Measurements from ENCODE around the gene MACF1.

Gene MACF1

DNA sequence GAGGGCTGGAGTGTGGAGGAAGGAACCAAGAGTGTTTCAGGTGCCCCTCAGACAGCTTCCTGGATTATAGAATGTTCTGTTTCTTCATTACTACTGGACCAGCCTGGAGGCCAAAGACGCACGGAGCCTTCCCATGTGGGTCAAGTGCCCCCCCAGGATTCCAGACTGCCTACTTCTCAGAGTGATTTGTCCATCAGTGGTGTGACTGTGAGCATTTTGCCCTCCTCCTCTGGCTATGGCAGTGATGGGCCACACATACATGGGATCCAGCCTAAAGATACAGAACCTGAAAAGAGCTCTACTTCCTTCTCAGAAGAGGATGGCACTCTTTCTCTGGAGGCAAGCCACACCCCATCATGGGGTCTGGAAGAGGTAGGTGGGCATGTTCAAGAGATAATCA lies 64.9 kb downstream of the MACF1 start:
- H3K4me3 ChIP-seq (ENCODE audit: control insufficient read depth in 1 of 7, extremely low read depth in 1 of 7, insufficient read depth in 4 of 7, low read depth in 2 of 7, low read length in 6 of 7) = no peak overlapping the region
- CTCF ChIA-PET = interaction anchor here (0.7 to 3.7 kb wide), 3 partner anchors 65 to 171 kb away, joined by 3 to 20 read pairs (median 14); partner anchors contain the start of gene MACF1
- no peaks in the 10 kb centered on the region for H3K9me3 ChIP-seq (ENCODE audit: control extremely low read depth in 1 of 5, control insufficient read depth in 4 of 5, insufficient read depth in 2 of 5, low read depth in 1 of 5, low read length in 4 of 5)
- POLR2A ChIA-PET = interaction anchor here (0.9 kb wide), 1 partner anchor 90 kb away, joined by 3 read pairs; no protein-coding TSS in a partner anchor
- no peaks in the 10 kb centered on the region for H3K27me3 ChIP-seq (replicated peaks in 2 of 5; ENCODE audit: control insufficient read depth in 4 of 5, insufficient read depth in 5 of 5, low read length in 4 of 5)
- DNase-seq = no peak
- 100% methylated on average over 2 of the region's 2 CpGs for WGBS (ENCODE audit: insufficient coverage)
- no peak overlapping the region for H3K27ac ChIP-seq (ENCODE audit: insufficient read depth in 1 of 2, low read depth in 1 of 2, low read length in 2 of 2, poor library complexity in 1 of 2, severe bottlenecking in 2 of 2)
- peaks cover 5 to 36% (median 12%) of the 10 kb centered on the region in 4 experiments for H3K36me3 ChIP-seq (ENCODE audit: control insufficient read depth in 4 of 4, insufficient read depth in 4 of 4, low read length in 3 of 4)
- H3K4me1 ChIP-seq (ENCODE audit: control extremely low read depth in 1 of 4, control insufficient read depth in 4 of 4, insufficient read depth in 4 of 4, low read length in 3 of 4) = peaks cover 6 to 37% (median 13%) of the 10 kb centered on the region in 4 experiments

DNA sequence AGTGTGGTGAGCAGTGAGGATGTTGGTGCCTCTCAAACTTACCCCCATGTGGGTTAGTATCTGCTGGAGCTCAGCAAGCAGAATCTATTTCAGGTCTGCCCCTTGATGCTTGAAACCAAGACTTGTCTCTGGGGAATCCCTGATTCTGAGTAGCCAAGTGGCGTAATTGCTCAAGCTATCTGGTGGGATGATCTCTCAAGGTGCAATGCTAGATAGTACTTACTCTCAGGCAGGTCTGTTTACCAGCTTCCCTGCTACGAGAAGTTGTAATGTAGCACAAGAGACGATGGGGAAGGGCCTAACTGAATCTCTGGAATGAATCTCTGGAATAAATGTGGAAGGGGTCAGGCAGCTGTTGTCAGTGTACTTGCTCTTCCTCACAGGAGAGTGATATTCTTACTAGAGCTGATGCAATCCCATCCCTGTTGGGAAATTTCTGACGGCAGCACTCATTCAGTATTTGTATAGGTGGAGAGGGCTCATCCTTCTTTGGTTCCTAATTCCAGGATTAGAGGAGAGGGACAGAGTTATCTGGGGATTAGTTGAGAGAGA lies 65.4 kb downstream of the MACF1 start:
- DNase-seq = peak; percentile 8 to 66 (median 48)
- no peaks in the 10 kb centered on the region for H3K27me3 ChIP-seq (replicated peaks in 2 of 5; ENCODE audit: control insufficient read depth in 4 of 5, insufficient read depth in 5 of 5, low read length in 4 of 5)
- peak overlapping the region in 1 of 2 experiments; percentile 12 for H3K27ac ChIP-seq (ENCODE audit: insufficient read depth in 1 of 2, low read depth in 1 of 2, low read length in 2 of 2, poor library complexity in 1 of 2, severe bottlenecking in 2 of 2)
- POLR2A ChIA-PET = interaction anchor here (0.9 kb wide), 1 partner anchor 91 kb away, joined by 3 read pairs; no protein-coding TSS in a partner anchor
- no peak overlapping the region for H3K4me3 ChIP-seq (ENCODE audit: control insufficient read depth in 1 of 7, extremely low read depth in 1 of 7, insufficient read depth in 4 of 7, low read depth in 2 of 7, low read length in 6 of 7)
- CTCF ChIA-PET = interaction anchor here (0.7 to 3.7 kb wide), 3 partner anchors 65 to 171 kb away, joined by 3 to 20 read pairs (median 14); partner anchors contain the start of gene MACF1
- H3K4me1 ChIP-seq (ENCODE audit: control extremely low read depth in 1 of 4, control insufficient read depth in 4 of 4, insufficient read depth in 4 of 4, low read length in 3 of 4) = peaks cover 6 to 37% (median 13%) of the 10 kb centered on the region in 4 experiments
- H3K36me3 ChIP-seq (ENCODE audit: control insufficient read depth in 4 of 4, insufficient read depth in 4 of 4, low read length in 3 of 4) = peaks cover 5 to 36% (median 12%) of the 10 kb centered on the region in 4 experiments
- WGBS (ENCODE audit: insufficient coverage) = 91% methylated on average over 4 of the region's 4 CpGs
- no peaks in the 10 kb centered on the region for H3K9me3 ChIP-seq (ENCODE audit: control extremely low read depth in 1 of 5, control insufficient read depth in 4 of 5, insufficient read depth in 2 of 5, low read depth in 1 of 5, low read length in 4 of 5)

- no peak for DNase-seq
- POLR2A ChIA-PET = no interaction called here
- peaks cover 6 to 36% (median 13%) of the 10 kb centered on the region in 4 experiments for H3K4me1 ChIP-seq (ENCODE audit: control extremely low read depth in 1 of 4, control insufficient read depth in 4 of 4, insufficient read depth in 4 of 4, low read length in 3 of 4)
- H3K27me3 ChIP-seq (replicated peaks in 2 of 5; ENCODE audit: control insufficient read depth in 4 of 5, insufficient read depth in 5 of 5, low read length in 4 of 5) = no peaks in the 10 kb centered on the region
- H3K9me3 ChIP-seq (ENCODE audit: control extremely low read depth in 1 of 5, control insufficient read depth in 4 of 5, insufficient read depth in 2 of 5, low read depth in 1 of 5, low read length in 4 of 5) = no peaks in the 10 kb centered on the region
- peak overlapping the region in 1 of 2 experiments; percentile 12 for H3K27ac ChIP-seq (ENCODE audit: insufficient read depth in 1 of 2, low read depth in 1 of 2, low read length in 2 of 2, poor library complexity in 1 of 2, severe bottlenecking in 2 of 2)
- peaks cover 5 to 33% (median 12%) of the 10 kb centered on the region in 4 experiments for H3K36me3 ChIP-seq (ENCODE audit: control insufficient read depth in 4 of 4, insufficient read depth in 4 of 4, low read length in 3 of 4)
- CTCF ChIA-PET = interaction anchor here (3.5 to 3.7 kb wide), 2 partner anchors 78 to 172 kb away, joined by 14 to 20 read pairs; no protein-coding TSS in a partner anchor
- H3K4me3 ChIP-seq (ENCODE audit: control insufficient read depth in 1 of 7, extremely low read depth in 1 of 7, insufficient read depth in 4 of 7, low read depth in 2 of 7, low read length in 6 of 7) = no peak overlapping the region
Observed at GRCh38 chr1:39270368-39270767, 65.9 kb downstream of the MACF1 start.

GRCh38 chr1:39272027-39272797 lies 67.7 kb downstream of the MACF1 start:
- ChIA-PET CTCF (interaction anchor here (0.7 to 1.4 kb wide), 4 partner anchors 7 to 172 kb away, joined by 3 to 8 read pairs (median 3); no protein-coding TSS in a partner anchor), POLR2A (interaction anchor here (0.6 kb wide), 1 partner anchor 86 kb away, joined by 3 read pairs; no protein-coding TSS in a partner anchor)
- Histone ChIP-seq H3K9me3 (ENCODE audit: control extremely low read depth in 1 of 5, control insufficient read depth in 4 of 5, insufficient read depth in 2 of 5, low read depth in 1 of 5, low read length in 4 of 5) (no peaks in the 10 kb centered on the region), H3K36me3 (ENCODE audit: control insufficient read depth in 4 of 4, insufficient read depth in 4 of 4, low read length in 3 of 4) (peaks cover 5 to 35% (median 12%) of the 10 kb centered on the region in 4 experiments), H3K27ac (ENCODE audit: insufficient read depth in 1 of 2, low read depth in 1 of 2, low read length in 2 of 2, poor library complexity in 1 of 2, severe bottlenecking in 2 of 2) (peak overlapping the region in 1 of 2 experiments; percentile 51), H3K4me1 (ENCODE audit: control extremely low read depth in 1 of 4, control insufficient read depth in 4 of 4, insufficient read depth in 4 of 4, low read length in 3 of 4) (peaks cover 0 to 18% (median 6%) of the 10 kb centered on the region in 4 experiments), H3K4me3 (ENCODE audit: control insufficient read depth in 1 of 7, extremely low read depth in 1 of 7, insufficient read depth in 4 of 7, low read depth in 2 of 7, low read length in 6 of 7) (no peak overlapping the region), H3K27me3 (replicated peaks in 2 of 5; ENCODE audit: control insufficient read depth in 4 of 5, insufficient read depth in 5 of 5, low read length in 4 of 5) (no peaks in the 10 kb centered on the region)
- 80% methylated on average over 2 of the region's 3 CpGs for WGBS (ENCODE audit: insufficient coverage)
- no peak for DNase-seq

- H3K4me3 ChIP-seq (ENCODE audit: control insufficient read depth in 1 of 7, extremely low read depth in 1 of 7, insufficient read depth in 4 of 7, low read depth in 2 of 7, low read length in 6 of 7) = no peak overlapping the region
- DNase-seq = no peak
- ChIA-PET CTCF (interaction anchor here (0.7 to 1.4 kb wide), 4 partner anchors 8 to 173 kb away, joined by 3 to 8 read pairs (median 3); no protein-coding TSS in a partner anchor), POLR2A (no interaction called here)
- peaks cover 5 to 38% (median 13%) of the 10 kb centered on the region in 4 experiments for H3K36me3 ChIP-seq (ENCODE audit: control insufficient read depth in 4 of 4, insufficient read depth in 4 of 4, low read length in 3 of 4)
- H3K27me3 ChIP-seq (replicated peaks in 2 of 5; ENCODE audit: control insufficient read depth in 4 of 5, insufficient read depth in 5 of 5, low read length in 4 of 5) = no peaks in the 10 kb centered on the region
- no peaks in the 10 kb centered on the region for H3K9me3 ChIP-seq (ENCODE audit: control extremely low read depth in 1 of 5, control insufficient read depth in 4 of 5, insufficient read depth in 2 of 5, low read depth in 1 of 5, low read length in 4 of 5)
- peak overlapping the region in 1 of 2 experiments; percentile 51 for H3K27ac ChIP-seq (ENCODE audit: insufficient read depth in 1 of 2, low read depth in 1 of 2, low read length in 2 of 2, poor library complexity in 1 of 2, severe bottlenecking in 2 of 2)
- H3K4me1 ChIP-seq (ENCODE audit: control extremely low read depth in 1 of 4, control insufficient read depth in 4 of 4, insufficient read depth in 4 of 4, low read length in 3 of 4) = peaks cover 0 to 13% (median 5%) of the 10 kb centered on the region in 4 experiments
- WGBS (ENCODE audit: insufficient coverage) = 94% methylated on average over 8 of the region's 13 CpGs
Observed at GRCh38 chr1:39272798-39273469, 68.4 kb downstream of the MACF1 start.

GRCh38 chr1:39275836-39276507 lies 71.5 kb downstream of the MACF1 start:
- ChIA-PET CTCF (interaction anchor here (0.9 to 1.6 kb wide), 5 partner anchors 12 to 53 kb away, joined by 3 to 5 read pairs (median 4); no protein-coding TSS in a partner anchor), POLR2A (interaction anchor here (0.5 to 0.6 kb wide), 2 partner anchors 28 to 79 kb away, joined by 3 read pairs; no protein-coding TSS in a partner anchor)
- no peak for DNase-seq
- no peaks in the 10 kb centered on the region for H3K27me3 ChIP-seq (replicated peaks in 2 of 5; ENCODE audit: control insufficient read depth in 4 of 5, insufficient read depth in 5 of 5, low read length in 4 of 5)
- H3K27ac ChIP-seq (ENCODE audit: insufficient read depth in 1 of 2, low read depth in 1 of 2, low read length in 2 of 2, poor library complexity in 1 of 2, severe bottlenecking in 2 of 2) = no peak overlapping the region
- peaks cover 0 to 2% (median 0%) of the 10 kb centered on the region in 4 experiments for H3K4me1 ChIP-seq (ENCODE audit: control extremely low read depth in 1 of 4, control insufficient read depth in 4 of 4, insufficient read depth in 4 of 4, low read length in 3 of 4)
- H3K9me3 ChIP-seq (ENCODE audit: control extremely low read depth in 1 of 5, control insufficient read depth in 4 of 5, insufficient read depth in 2 of 5, low read depth in 1 of 5, low read length in 4 of 5) = no peaks in the 10 kb centered on the region
- peaks cover 0 to 11% (median 3%) of the 10 kb centered on the region in 4 experiments for H3K36me3 ChIP-seq (ENCODE audit: control insufficient read depth in 4 of 4, insufficient read depth in 4 of 4, low read length in 3 of 4)
- 96% methylated on average over 4 of the region's 6 CpGs for WGBS (ENCODE audit: insufficient coverage)
- no peak overlapping the region for H3K4me3 ChIP-seq (ENCODE audit: control insufficient read depth in 1 of 7, extremely low read depth in 1 of 7, insufficient read depth in 4 of 7, low read depth in 2 of 7, low read length in 6 of 7)
